HepG2 (cell line): ENCODE data around the gene TOB1. TPM values are rescaled to one million over a fixed set of nuclear protein-coding genes. Genes with fewer than 3 reads are reported as not detected.

Source experiments
- ATAC-seq: fragments of 200-7000 bp; cut with Tn5 transposase; 3 replicates; pipeline ENCODE4 v1.9.1; 2020; ENCODE audit warnings: mild to moderate bottlenecking, moderate library complexity
- BruUV-seq: library from RNA; stranded (reverse); fragments of 400-500 nt; replicated peaks from 2 replicates; lab custom pipeline; 2021; lab: Mats Ljungman, UMichigan
- CTCF ChIA-PET: fragments of 300-600 bp; formaldehyde crosslinking; extraction: SDS; loops from one replicate; lab custom pipeline; 2021; ENCODE audit warnings: low total read pairs, inconsistent platforms, low intra/inter-chr PET ratio; lab: Yijun Ruan, JAX
- POLR2A ChIA-PET: fragments of 350-600 bp; sonication (Branson Sonifier 250); formaldehyde crosslinking; loops from one replicate; lab custom pipeline; 2020; ENCODE audit warnings: antibody characterized with exemption, inconsistent platforms; lab: Yijun Ruan, JAX
- DNase-seq: peaks from one replicate; pipeline ENCODE4 v3.0.0-alpha.2; 2015; ENCODE audit warnings: low spot score
- FAIRE-seq: peaks from 3 replicates; lab custom pipeline; 2011; peaks lifted over from hg19 to GRCh38; lab: Jason Lieb, UNC
- H2AFZ ChIP-seq: one replicate; pipeline ENCODE4 v1.6.1; 2011; ENCODE audit warnings: low read length, inconsistent platforms
- H3K27ac ChIP-seq: fragments of 300-600 bp; 3 replicates; pipeline ENCODE4 v1.8.0; 2011; ENCODE audit warnings: mixed run types, mild to moderate bottlenecking, mixed read lengths, low read length, inconsistent platforms; ENCODE audit not compliant: insufficient read depth; ENCODE audit errors: extremely low read length
- H3K27me3 ChIP-seq, 2 experiments: fragments of 200-600 bp in 1 of 2; 2 replicates in 1 of 2; 3 replicates in 1 of 2; pipeline versions ENCODE4 v1.6.0 to v1.8.0; 2011; ENCODE audit warnings: low read length in 2 of 2, mild to moderate bottlenecking in 2 of 2, moderate library complexity in 2 of 2, inconsistent platforms in 1 of 2; ENCODE audit not compliant: insufficient read depth in 2 of 2, control insufficient read depth in 1 of 2
- H3K36me3 ChIP-seq, 2 experiments: fragments of 200-600 bp in 1 of 2; replicated peaks in 1 of 2; 2 replicates in 1 of 2; 3 replicates in 1 of 2; pipeline versions ENCODE4 v1.5.1 to v1.8.0; 2011; ENCODE audit warnings: low read length in 2 of 2, inconsistent platforms in 1 of 2; ENCODE audit not compliant: insufficient read depth in 2 of 2, control insufficient read depth in 1 of 2
- H3K4me1 ChIP-seq: 2 replicates; pipeline ENCODE4 v1.5.1; 2012; ENCODE audit warnings: low read length, inconsistent platforms; ENCODE audit not compliant: insufficient read depth
- H3K4me2 ChIP-seq: 2 replicates; pipeline ENCODE4 v1.6.0; 2011; ENCODE audit warnings: low read depth, low read length, inconsistent platforms
- H3K4me3 ChIP-seq, 3 experiments: fragments of 200-600 bp in 1 of 3; sonication (generic), shearing (Covaris generic) in 1 of 3; replicated peaks in 1 of 3; 2 replicates each; pipeline ENCODE4 v1.5.1; 2011 to 2016; ENCODE audit warnings: low read length in 3 of 3, inconsistent platforms in 2 of 3, low read depth in 2 of 3, mild to moderate bottlenecking in 2 of 3, control low read depth in 1 of 3, mixed read lengths in 1 of 3; ENCODE audit not compliant: insufficient read depth in 1 of 3
- H3K79me2 ChIP-seq: one replicate; pipeline ENCODE4 v1.6.1; 2011; ENCODE audit warnings: low read length, inconsistent platforms; ENCODE audit not compliant: insufficient read depth
- H3K9ac ChIP-seq: 2 replicates; pipeline ENCODE4 v1.6.0; 2011; ENCODE audit warnings: mild to moderate bottlenecking, low read depth, low read length, inconsistent platforms; ENCODE audit not compliant: insufficient read depth
- H3K9me3 ChIP-seq: 2 replicates; pipeline ENCODE4 v1.5.1; 2012; ENCODE audit warnings: mild to moderate bottlenecking, low read length
- H4K20me1 ChIP-seq: 2 replicates; pipeline ENCODE4 v1.6.0; 2011; ENCODE audit warnings: inconsistent platforms, mild to moderate bottlenecking, low read length, moderate library complexity; ENCODE audit not compliant: insufficient read depth
- FOXA1 ChIP-seq, 2 experiments: fragments of 450-650 bp in 1 of 2; sonication (generic) in 1 of 2; formaldehyde crosslinking in 1 of 2; IDR thresholded peaks; 2 replicates each; pipeline versions ENCODE4 v1.4.0 to v1.6.1; 2016 to 2020; ENCODE audit warnings: missing genetic modification reagents in 1 of 2
- HOXA3 ChIP-seq: sonication (generic); formaldehyde crosslinking; IDR thresholded peaks from 2 replicates; pipeline ENCODE4 v1.5.0; 2020; ENCODE audit warnings: missing genetic modification reagents
- KDM3A ChIP-seq: IDR thresholded peaks from 2 replicates; pipeline ENCODE4 v1.6.1; 2018; ENCODE audit warnings: low read depth, missing compliant biosample characterization
- MBD4 ChIP-seq: IDR thresholded peaks from 2 replicates; pipeline ENCODE4 v1.6.1; 2012; ENCODE audit warnings: low read length, inconsistent platforms, borderline replicate concordance
- NR2F6 ChIP-seq, 2 experiments: IDR thresholded peaks; 2 replicates each; pipeline ENCODE4 v1.6.1; 2016; ENCODE audit warnings: antibody characterized with exemption in 1 of 2, mild to moderate bottlenecking in 1 of 2
- SP2 ChIP-seq: sonication (generic); formaldehyde crosslinking; IDR thresholded peaks from 2 replicates; pipeline ENCODE4 v1.5.1; 2020; ENCODE audit warnings: mild to moderate bottlenecking, missing genetic modification reagents
- ZNF329 ChIP-seq: sonication (generic); formaldehyde crosslinking; IDR thresholded peaks from 2 replicates; pipeline ENCODE4 v1.9.0; 2021; ENCODE audit warnings: low read depth, mild to moderate bottlenecking, missing genetic modification reagents
- ZNF33A ChIP-seq: sonication (generic); formaldehyde crosslinking; IDR thresholded peaks from 2 replicates; pipeline ENCODE4 v1.5.1; 2020; ENCODE audit warnings: missing genetic modification reagents, mild to moderate bottlenecking, moderate library complexity, borderline replicate concordance
- ZNF670 ChIP-seq: sonication (generic); formaldehyde crosslinking; IDR thresholded peaks from 2 replicates; pipeline ENCODE4 v1.8.0; 2022; ENCODE audit warnings: mild to moderate bottlenecking, missing genetic modification reagents, borderline replicate concordance
- WGBS: methylation state at CpG from one replicate; pipeline ENCODE4 v1.1.6; 2017; ENCODE audit warnings: low lambda C conversion rate; 5-methylcytosine and 5-hydroxymethylcytosine counted together
- in situ Hi-C: cut with HindIII; loops from 2 replicates; pipeline ENCODE4 v1.10.0; 2017; ENCODE audit warnings: low pct_unique_long_range_greater_than_20kb; ENCODE audit not compliant: extremely low pct_ligation_motif_present
- intact Hi-C: fragments of 100-400 bp; cut with micrococcal nuclease; formaldehyde crosslinking; loops from one replicate; pipeline ENCODE4 v1.10.0; 2022; ENCODE audit not compliant: unreplicated experiment
- polyA plus RNA-seq, 8 experiments: library from polyadenylated mRNA; depleted of rRNA in 3 of 8; stranded (reverse) in 7 of 8; unstranded in 1 of 8; fragments of >200 nt; fragmentation: Illumina TruSeq in 4 of 8; extraction: Trizol in 4 of 8; gene quantifications; 2 replicates each; pipeline versions ENCODE4 v1.2.1 to v1.2.3, GENCODE V29; 2011 to 2016; ENCODE audit warnings: low read depth in 4 of 8, missing spikeins in 1 of 8, mixed read lengths in 1 of 8; ENCODE audit not compliant: insufficient read depth in 1 of 8
- total RNA-seq, 5 experiments: library from RNA; depleted of rRNA; stranded (reverse); fragments of >200 nt; fragmentation: Illumina TruSeq; extraction: Trizol; gene quantifications; 2 replicates each; pipeline ENCODE4 v1.2.3, GENCODE V29; 2016; ENCODE audit warnings: low read depth in 1 of 5
- TF ChIP-seq, protein P1 (sequence below): sonication (generic); formaldehyde crosslinking; IDR thresholded peaks from 2 replicates; pipeline ENCODE4 v1.9.0; 2021; ENCODE audit warnings: missing genetic modification reagents, mild to moderate bottlenecking, borderline replicate concordance
- TF ChIP-seq, protein P2 (sequence below): sonication (generic); formaldehyde crosslinking; IDR thresholded peaks from 2 replicates; pipeline ENCODE4 v1.5.0; 2020; ENCODE audit warnings: mild to moderate bottlenecking, missing genetic modification reagents, moderate library complexity

TOB1 gene
- total and polyA plus RNA-seq, 2 of the 13 experiments (the other 11 are each of a cell fraction or from before 2014, with no cell fraction given), result 21.9 to 57.7 TPM

DNA sequence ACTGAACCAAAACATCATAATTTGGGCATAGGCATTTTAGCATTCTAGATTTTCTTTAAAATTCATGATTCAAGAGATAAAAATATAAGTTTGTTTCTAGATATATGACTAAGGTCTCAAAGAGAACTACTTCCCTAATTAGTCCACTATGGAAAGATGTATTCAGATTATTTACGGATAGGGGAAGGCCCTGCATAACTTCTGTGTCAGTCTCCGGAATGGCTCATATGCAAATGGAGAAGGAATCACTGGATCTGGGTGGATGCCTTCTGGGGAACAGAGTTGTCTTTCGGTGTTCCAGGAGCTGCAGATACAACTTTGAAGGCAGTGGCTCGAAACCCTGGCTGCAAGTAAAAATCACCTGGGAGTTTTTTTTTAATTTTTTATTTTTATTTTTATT, 47.9 kb downstream of the TOB1 start:
- Histone ChIP-seq H3K4me2 (no peak overlapping the region), H3K4me1 (peaks cover 27% of the 10 kb centered on the region), H3K4me3 (no peak overlapping the region), H3K36me3 (no peaks in the 10 kb centered on the region), H4K20me1 (no peaks in the 10 kb centered on the region), H3K9ac (no peak overlapping the region), H3K27ac (no peak overlapping the region), H3K79me2 (no peaks in the 10 kb centered on the region), H3K9me3 (no peaks in the 10 kb centered on the region), H3K27me3 (peaks cover 0 to 33% of the 10 kb centered on the region in 2 experiments; a peak in 4 of 5 replicates), H2AFZ (no peak overlapping the region)
- BruUV-seq, result no TSS peak
- 74% methylated on average over 4 of the region's 4 CpGs for WGBS
- CTCF ChIA-PET, result interaction anchor here (1.1 to 4.1 kb wide), 3 partner anchors 24 to 132 kb away, joined by 4 to 19 read pairs (median 8); no protein-coding TSS in a partner anchor
- no peak for ATAC-seq
- in situ Hi-C loops, result no loop called here
- intact Hi-C loops, result no loop called here
- TF ChIP-seq MBD4 (no peak), ZNF329 (CRISPR knock-in tag) (no peak), SP2 (CRISPR knock-in tag) (no peak), ZNF670 (no peak), FOXA1 (IDR thresholded peaks at IDR 0.05) (no peak), FOXA1 (CRISPR knock-in tag; IDR thresholded peaks at IDR 0.05) (no peak), ZNF33A (CRISPR knock-in tag) (no peak), HOXA3 (CRISPR knock-in tag) (no peak), KDM3A (no peak), NR2F6 (IDR thresholded peaks at IDR 0.05) (no peak), NR2F6 (CRISPR knock-in tag; IDR thresholded peaks at IDR 0.05) (no peak)
- TF ChIP-seq, protein P1, sequence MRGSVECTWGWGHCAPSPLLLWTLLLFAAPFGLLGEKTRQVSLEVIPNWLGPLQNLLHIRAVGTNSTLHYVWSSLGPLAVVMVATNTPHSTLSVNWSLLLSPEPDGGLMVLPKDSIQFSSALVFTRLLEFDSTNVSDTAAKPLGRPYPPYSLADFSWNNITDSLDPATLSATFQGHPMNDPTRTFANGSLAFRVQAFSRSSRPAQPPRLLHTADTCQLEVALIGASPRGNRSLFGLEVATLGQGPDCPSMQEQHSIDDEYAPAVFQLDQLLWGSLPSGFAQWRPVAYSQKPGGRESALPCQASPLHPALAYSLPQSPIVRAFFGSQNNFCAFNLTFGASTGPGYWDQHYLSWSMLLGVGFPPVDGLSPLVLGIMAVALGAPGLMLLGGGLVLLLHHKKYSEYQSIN (CRISPR knock-in tag), result no peak
- TF ChIP-seq, protein P2, sequence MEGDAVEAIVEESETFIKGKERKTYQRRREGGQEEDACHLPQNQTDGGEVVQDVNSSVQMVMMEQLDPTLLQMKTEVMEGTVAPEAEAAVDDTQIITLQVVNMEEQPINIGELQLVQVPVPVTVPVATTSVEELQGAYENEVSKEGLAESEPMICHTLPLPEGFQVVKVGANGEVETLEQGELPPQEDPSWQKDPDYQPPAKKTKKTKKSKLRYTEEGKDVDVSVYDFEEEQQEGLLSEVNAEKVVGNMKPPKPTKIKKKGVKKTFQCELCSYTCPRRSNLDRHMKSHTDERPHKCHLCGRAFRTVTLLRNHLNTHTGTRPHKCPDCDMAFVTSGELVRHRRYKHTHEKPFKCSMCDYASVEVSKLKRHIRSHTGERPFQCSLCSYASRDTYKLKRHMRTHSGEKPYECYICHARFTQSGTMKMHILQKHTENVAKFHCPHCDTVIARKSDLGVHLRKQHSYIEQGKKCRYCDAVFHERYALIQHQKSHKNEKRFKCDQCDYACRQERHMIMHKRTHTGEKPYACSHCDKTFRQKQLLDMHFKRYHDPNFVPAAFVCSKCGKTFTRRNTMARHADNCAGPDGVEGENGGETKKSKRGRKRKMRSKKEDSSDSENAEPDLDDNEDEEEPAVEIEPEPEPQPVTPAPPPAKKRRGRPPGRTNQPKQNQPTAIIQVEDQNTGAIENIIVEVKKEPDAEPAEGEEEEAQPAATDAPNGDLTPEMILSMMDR (CRISPR knock-in tag), result no peak
- TF ChIP-seq, all 625 proteins: peak for 0
- POLR2A ChIA-PET, result no interaction called here
- DNase-seq (no peak), FAIRE-seq (no peak)
